NCI-H526 (cell line): ENCODE data around the gene BRF1.
"Not testable (repeated sequence)": the region's sequence is repeated elsewhere in the genome, so short reads cannot be mapped to it uniquely, and the experiment has no call there.

Experiments
- DNase-seq, 2 experiments: peaks; one replicate each; lab custom pipeline; 2025; lab: John Stamatoyannopoulos, UW

BRF1 gene, protein sequence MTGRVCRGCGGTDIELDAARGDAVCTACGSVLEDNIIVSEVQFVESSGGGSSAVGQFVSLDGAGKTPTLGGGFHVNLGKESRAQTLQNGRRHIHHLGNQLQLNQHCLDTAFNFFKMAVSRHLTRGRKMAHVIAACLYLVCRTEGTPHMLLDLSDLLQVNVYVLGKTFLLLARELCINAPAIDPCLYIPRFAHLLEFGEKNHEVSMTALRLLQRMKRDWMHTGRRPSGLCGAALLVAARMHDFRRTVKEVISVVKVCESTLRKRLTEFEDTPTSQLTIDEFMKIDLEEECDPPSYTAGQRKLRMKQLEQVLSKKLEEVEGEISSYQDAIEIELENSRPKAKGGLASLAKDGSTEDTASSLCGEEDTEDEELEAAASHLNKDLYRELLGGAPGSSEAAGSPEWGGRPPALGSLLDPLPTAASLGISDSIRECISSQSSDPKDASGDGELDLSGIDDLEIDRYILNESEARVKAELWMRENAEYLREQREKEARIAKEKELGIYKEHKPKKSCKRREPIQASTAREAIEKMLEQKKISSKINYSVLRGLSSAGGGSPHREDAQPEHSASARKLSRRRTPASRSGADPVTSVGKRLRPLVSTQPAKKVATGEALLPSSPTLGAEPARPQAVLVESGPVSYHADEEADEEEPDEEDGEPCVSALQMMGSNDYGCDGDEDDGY

GRCh38 chr14:105300542-105301102 is at the start of gene BRF1:
BRF1 (minus strand) TSS chr14:105301001; CDS start chr14:105300629, 372 bp downstream.
- peak in 1 of 2 experiments; percentile 99 for DNase-seq

DNA sequence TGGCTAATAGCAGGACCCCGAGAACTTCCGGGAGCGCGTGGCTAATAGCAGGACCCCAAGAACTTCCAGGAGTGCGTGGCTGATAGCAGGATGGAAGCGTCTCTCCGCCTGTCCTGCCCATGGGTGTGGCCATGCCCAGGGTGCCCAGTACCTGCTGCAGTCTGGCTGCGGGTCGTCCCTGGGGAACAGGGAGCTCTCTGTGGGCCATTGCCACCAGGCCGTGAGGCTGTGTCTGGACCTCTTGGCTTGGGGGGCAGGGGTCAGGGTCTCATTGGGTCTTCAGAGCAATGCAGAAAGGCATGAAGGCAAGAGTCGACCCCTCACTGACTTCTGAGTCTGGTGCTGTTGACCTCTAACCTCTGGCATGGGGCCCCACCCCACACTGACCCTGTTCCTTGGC is 49.2 kb upstream of the BRF1 start:
- DNase-seq = no peak

GRCh38 chr14:105348945-105349699 is 48.3 kb upstream of the BRF1 start:
- no peak for DNase-seq

GRCh38 chr14:105348169-105348944 is 47.6 kb upstream of the BRF1 start:
- DNase-seq = no peak

DNA sequence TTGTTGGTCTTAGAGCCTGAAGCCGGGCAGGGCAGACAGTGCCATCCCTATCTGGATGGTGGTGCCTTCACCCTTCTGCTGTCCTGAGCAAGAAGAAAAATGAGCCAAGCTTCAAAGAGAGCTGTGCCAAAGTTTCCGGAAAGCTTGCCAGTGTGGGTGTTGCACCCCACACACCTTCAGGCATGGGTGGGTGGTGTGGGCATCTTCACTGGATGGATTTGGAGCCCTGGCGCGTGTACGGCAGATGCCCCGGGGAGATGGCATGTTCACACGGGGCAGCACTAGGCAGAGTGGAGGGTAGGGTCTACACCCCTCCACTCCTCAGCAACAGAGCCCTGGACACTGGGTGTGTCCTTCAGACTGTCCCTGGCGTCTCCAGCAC is 46.8 kb upstream of the BRF1 start:
- DNase-seq = no peak

DNA sequence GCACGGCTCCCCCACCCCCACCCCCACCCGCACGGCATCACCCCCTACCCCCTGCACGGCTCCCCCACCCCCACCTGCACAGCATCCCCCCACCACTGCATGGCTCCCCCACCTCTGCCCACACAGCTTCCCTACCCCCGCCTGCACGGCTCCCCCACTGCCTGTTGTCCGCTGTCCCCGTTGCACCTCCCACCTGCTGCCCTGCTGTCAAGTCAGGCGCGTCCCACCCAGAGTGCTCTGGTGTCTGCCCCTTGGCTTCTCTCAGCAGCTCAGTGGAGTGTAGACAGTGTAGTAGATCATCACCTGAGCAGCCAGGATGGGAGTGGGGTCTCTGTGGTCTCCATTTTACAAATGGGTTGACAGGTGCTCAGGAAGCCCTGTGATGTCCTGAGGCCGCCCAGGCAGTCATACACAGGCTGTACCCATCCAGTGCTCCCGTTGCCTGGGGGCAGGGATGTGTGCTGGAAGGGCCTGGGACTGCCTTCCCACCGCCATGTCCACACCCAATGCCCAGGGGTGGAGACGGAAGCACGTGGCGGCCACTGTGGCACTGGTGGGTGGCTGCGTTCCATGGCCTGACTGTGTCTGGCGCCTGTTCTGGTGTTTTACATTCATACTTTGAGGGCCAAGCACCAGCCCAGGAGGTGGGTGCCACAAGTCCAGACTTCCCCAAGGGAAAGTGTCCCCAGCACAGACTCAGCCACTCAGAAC is 46.2 kb upstream of the BRF1 start:
- DNase-seq = no peak

GRCh38 chr14:105346200-105346533 is 45.4 kb upstream of the BRF1 start:
- DNase-seq = no peak

- DNase-seq = peak; percentile 49 to 52
These were observed 42.4 kb upstream of the BRF1 start for GRCh38 chr14:105343194-105343593.

GRCh38 chr14:105340821-105341733 is 40.3 kb upstream of the BRF1 start:
- DNase-seq = peak; percentile 89

- DNase-seq = no peak
These were observed 37.4 kb upstream of the BRF1 start for GRCh38 chr14:105337966-105338741.

GRCh38 chr14:105337433-105337832 is 36.6 kb upstream of the BRF1 start:
- no peak for DNase-seq

- DNase-seq = no peak
These were observed 35.9 kb upstream of the BRF1 start for GRCh38 chr14:105336477-105337287.

GRCh38 chr14:105335735-105336476 is 35.1 kb upstream of the BRF1 start:
- no peak for DNase-seq

DNA sequence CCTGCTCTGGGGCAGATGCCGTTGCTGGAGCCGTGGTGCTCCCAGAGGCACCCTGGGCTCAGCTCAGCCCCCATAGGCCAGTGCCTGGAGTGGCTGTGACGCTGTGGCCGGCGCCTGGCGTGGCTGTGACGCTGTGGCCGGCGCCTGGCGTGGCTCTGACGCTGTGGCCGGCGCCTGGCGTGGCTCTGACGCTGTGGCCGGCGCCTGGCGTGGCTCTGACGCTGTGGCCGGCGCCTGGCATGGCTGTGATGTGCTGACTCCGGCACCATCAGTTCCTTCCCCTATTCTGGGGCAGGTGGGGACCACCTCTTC is 34.4 kb upstream of the BRF1 start:
- DNase-seq = not testable (repeated sequence)

DNA sequence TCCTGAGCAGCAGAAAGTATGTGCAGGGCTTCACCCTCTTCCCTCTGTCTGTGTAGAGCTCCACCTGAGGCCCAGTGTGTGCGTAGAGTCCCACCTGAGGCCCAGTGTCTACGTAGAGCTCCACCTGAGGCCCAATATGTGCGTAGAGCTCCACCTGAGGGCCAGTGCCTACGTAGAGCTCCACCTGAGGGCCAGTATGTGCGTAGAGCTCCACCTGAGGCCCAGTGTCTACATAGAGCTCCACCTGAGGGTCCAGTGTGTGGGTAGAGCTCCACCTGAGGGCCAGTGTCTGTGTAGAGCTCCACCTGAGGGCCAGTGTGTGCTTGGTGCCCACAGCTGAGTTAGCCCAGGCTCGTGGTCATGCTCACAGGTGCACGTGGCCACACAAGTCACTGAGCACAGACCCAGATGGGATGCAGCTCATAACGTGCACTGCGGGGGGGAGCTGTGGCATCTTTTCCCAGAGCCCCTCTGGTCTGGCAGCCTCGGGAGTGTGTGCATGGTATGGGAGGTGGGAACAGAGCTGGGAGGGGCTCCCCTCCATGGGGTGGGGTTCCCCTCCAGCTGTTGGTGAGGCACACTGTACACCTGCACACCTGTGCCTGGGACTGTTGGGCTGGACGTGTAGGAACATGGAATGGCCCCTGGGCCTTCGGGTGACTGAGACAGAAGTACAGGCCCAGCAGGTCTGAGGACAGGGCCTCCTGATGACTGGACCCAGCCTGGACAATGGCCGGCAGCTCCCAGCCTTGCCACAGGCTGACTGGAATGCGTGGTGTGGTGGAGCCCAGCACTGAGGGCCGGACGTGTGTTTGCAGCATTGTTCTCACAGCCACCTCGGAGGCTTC is 33.8 kb upstream of the BRF1 start:
- DNase-seq = no peak

GRCh38 chr14:105333613-105334364 is 33.0 kb upstream of the BRF1 start:
- no peak for DNase-seq
